SK-N-SH treated with all-trans-retinoic acid at 6 μM for 48 hours (cell line): ENCODE data around the gene NUMBL.

Experiments
- ATAC-seq: fragments of 200-7000 bp; cut with Tn5 transposase; 3 replicates; pipeline ENCODE4 v1.9.1; 2020; ENCODE audit warnings: mild to moderate bottlenecking, moderate library complexity
- ARNTL ChIP-seq: fragments of 450-650 bp; formaldehyde crosslinking; IDR thresholded peaks from 2 replicates; pipeline ENCODE4 v1.5.0; 2020; ENCODE audit warnings: low read depth, mild to moderate bottlenecking, moderate library complexity, borderline replicate concordance
- BACH2 ChIP-seq: fragments of 250-450 bp; sonication (Bioruptor Pico); IDR thresholded peaks from 2 replicates; pipeline ENCODE4 v1.9.0; 2021; ENCODE audit warnings: mild to moderate bottlenecking, borderline replicate concordance
- CSDC2 ChIP-seq: fragments of 250-450 bp; sonication (Bioruptor Pico); IDR thresholded peaks from 2 replicates; pipeline ENCODE4 v1.5.0; 2020; ENCODE audit warnings: mild to moderate bottlenecking, moderate library complexity
- ESRRG ChIP-seq: fragments of 250-450 bp; sonication (Bioruptor Pico); IDR thresholded peaks from 2 replicates; pipeline ENCODE4 v1.6.1; 2021; ENCODE audit warnings: mild to moderate bottlenecking
- GLIS3 ChIP-seq: fragments of 250-450 bp; sonication (Bioruptor Pico); IDR thresholded peaks from 2 replicates; pipeline ENCODE4 v1.5.0; 2020; ENCODE audit warnings: mild to moderate bottlenecking, moderate library complexity
- ISL1 ChIP-seq: fragments of 250-450 bp; sonication (Bioruptor Pico); IDR thresholded peaks from 2 replicates; pipeline ENCODE4 v2.1.2; 2022; ENCODE audit warnings: mild to moderate bottlenecking, moderate library complexity
- OSR1 ChIP-seq: fragments of 250-450 bp; sonication (Bioruptor Pico); IDR thresholded peaks from 2 replicates; pipeline ENCODE4 v1.8.0; 2022; ENCODE audit warnings: moderate library complexity, mild to moderate bottlenecking, inconsistent platforms
- PPARA ChIP-seq: fragments of 250-450 bp; sonication (Bioruptor Pico); IDR thresholded peaks from 2 replicates; pipeline ENCODE4 v1.5.0; 2020; ENCODE audit warnings: mild to moderate bottlenecking, borderline replicate concordance
- RARB ChIP-seq: fragments of 250-450 bp; sonication (Bioruptor Pico); IDR thresholded peaks from 2 replicates; pipeline ENCODE4 v1.8.0; 2021; ENCODE audit warnings: mild to moderate bottlenecking, moderate library complexity
- SNAI2 ChIP-seq: fragments of 250-450 bp; sonication (Bioruptor Pico); IDR thresholded peaks from 2 replicates; pipeline ENCODE4 v1.5.0; 2020; ENCODE audit warnings: mild to moderate bottlenecking, moderate library complexity
- TCF4 ChIP-seq: fragments of 250-450 bp; sonication (Bioruptor Pico); IDR thresholded peaks from 2 replicates; pipeline ENCODE4 v1.8.0; 2021; ENCODE audit warnings: mild to moderate bottlenecking, moderate library complexity, borderline replicate concordance
- TOX ChIP-seq: fragments of 250-450 bp; sonication (Bioruptor Pico); IDR thresholded peaks from 2 replicates; pipeline ENCODE4 v1.8.0; 2021; ENCODE audit warnings: mild to moderate bottlenecking, moderate library complexity, borderline replicate concordance
- ZC3H10 ChIP-seq: fragments of 250-450 bp; sonication (Bioruptor Pico); IDR thresholded peaks from 2 replicates; pipeline ENCODE4 v1.5.1; 2021; ENCODE audit warnings: mild to moderate bottlenecking, moderate library complexity
- ZFP3 ChIP-seq: fragments of 250-450 bp; sonication (Bioruptor Pico); IDR thresholded peaks from 2 replicates; pipeline ENCODE4 v1.5.0; 2020; ENCODE audit warnings: mild to moderate bottlenecking, moderate library complexity
- ZFP30 ChIP-seq: fragments of 450-650 bp; formaldehyde crosslinking; IDR thresholded peaks from 2 replicates; pipeline ENCODE4 v1.5.0; 2022; ENCODE audit warnings: mild to moderate bottlenecking, moderate library complexity
- ZNF565 ChIP-seq: fragments of 450-650 bp; formaldehyde crosslinking; conservative IDR thresholded peaks from 2 replicates; pipeline ENCODE4 v1.5.0; 2020; ENCODE audit warnings: low read depth, mild to moderate bottlenecking, moderate library complexity
- ZNF70 ChIP-seq: fragments of 450-650 bp; formaldehyde crosslinking; IDR thresholded peaks from 2 replicates; pipeline ENCODE4 v1.5.0; 2020; ENCODE audit warnings: mild to moderate bottlenecking, moderate library complexity
- ZNF8 ChIP-seq: fragments of 450-650 bp; formaldehyde crosslinking; IDR thresholded peaks from 2 replicates; pipeline ENCODE4 v1.5.0; 2020; ENCODE audit warnings: mild to moderate bottlenecking, moderate library complexity
- TF ChIP-seq, protein P1 (sequence below): fragments of 250-450 bp; sonication (Bioruptor Pico); IDR thresholded peaks from 2 replicates; pipeline ENCODE4 v1.8.0; 2020; ENCODE audit warnings: mild to moderate bottlenecking, moderate library complexity, borderline replicate concordance
- TF ChIP-seq, protein P2 (sequence below): fragments of 250-450 bp; sonication (Bioruptor Pico); IDR thresholded peaks from 2 replicates; pipeline ENCODE4 v1.5.1; 2020; ENCODE audit warnings: low read depth, mild to moderate bottlenecking, moderate library complexity
- TF ChIP-seq, protein P3 (sequence below): fragments of 250-450 bp; sonication (Bioruptor Pico); IDR thresholded peaks from 2 replicates; pipeline ENCODE4 v1.8.0; 2021; ENCODE audit warnings: low read depth, mild to moderate bottlenecking, moderate library complexity, borderline replicate concordance
- TF ChIP-seq, protein P4 (sequence below): fragments of 250-450 bp; sonication (Bioruptor Pico); IDR thresholded peaks from 2 replicates; pipeline ENCODE4 v1.5.0; 2020; ENCODE audit warnings: mild to moderate bottlenecking, moderate library complexity
- TF ChIP-seq, protein P5 (sequence below): fragments of 250-450 bp; sonication (Bioruptor Pico); IDR thresholded peaks from 2 replicates; pipeline ENCODE4 v1.5.1; 2021; ENCODE audit warnings: mild to moderate bottlenecking, moderate library complexity

NUMBL gene

DNA sequence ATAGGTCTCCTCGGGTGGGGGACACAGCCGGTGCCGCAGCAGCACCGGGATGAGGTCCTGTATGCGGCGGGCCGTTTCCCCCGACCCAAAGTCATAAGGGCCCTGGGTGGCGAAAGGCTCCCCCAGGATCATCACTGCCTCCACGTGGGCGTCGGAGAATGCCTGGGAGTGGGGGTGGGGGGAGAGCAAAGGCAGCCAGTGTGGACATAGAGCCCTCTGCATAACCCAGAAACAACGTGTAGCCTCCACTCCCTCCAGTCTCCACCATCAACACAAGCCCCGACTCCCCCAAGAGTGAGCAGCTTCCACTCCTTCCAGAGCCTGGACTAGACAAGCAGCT is 1.7 kb upstream of the NUMBL start (continued):
- no peak for TF ChIP-seq OSR1 (CRISPR knock-in tag)
- TF ChIP-seq SNAI2 (CRISPR knock-in tag), result no peak
- no peak for TF ChIP-seq RARB

DNA sequence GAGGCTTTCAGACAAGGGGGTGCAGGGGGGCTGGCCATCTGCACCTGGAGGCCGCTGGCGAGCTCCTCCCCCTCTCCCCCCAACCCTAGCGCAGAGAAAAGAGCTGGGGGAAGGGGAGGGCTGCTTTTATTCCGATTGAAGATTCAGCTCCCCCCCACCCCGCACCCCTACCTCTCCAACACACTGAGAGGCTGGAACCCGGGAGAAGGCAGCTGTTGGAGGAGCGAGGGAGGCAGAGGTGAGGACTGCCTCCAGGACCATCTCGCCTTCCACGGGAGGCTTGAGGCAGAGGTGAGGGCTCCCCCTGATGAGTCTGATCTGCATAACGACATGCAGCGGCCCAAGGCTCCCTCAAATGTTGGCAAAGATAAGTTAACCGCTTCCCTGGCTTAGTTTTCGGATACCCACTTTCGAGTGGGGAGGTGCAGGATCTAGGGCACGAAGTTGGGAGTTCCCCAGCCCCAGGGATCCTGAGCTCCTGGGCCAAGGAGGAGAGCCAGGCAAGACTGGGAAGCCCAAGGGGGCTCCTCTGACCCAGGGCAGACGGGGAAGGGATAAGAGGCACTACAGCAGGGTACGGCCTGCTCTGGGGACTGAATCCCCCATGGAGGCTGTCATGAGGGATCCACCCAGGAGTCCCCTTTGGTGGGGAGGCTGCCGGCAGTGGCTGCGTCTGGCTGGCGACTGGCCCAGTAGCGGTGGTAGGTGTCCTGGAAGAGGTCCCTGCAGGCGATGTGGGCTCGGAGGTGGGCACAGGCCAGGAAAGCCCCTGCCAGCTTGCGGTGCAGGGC is 1.2 kb upstream of the NUMBL start:
- TF ChIP-seq TOX (CRISPR knock-in tag) (no peak), ISL1 (CRISPR knock-in tag) (no peak), ZFP3 (CRISPR knock-in tag) (no peak), RARB (no peak), OSR1 (CRISPR knock-in tag) (no peak), ESRRG (CRISPR knock-in tag) (no peak), TCF4 (CRISPR knock-in tag) (no peak), CSDC2 (no peak), BACH2 (CRISPR knock-in tag) (no peak), PPARA (CRISPR knock-in tag) (no peak)
- TF ChIP-seq, protein P1, sequence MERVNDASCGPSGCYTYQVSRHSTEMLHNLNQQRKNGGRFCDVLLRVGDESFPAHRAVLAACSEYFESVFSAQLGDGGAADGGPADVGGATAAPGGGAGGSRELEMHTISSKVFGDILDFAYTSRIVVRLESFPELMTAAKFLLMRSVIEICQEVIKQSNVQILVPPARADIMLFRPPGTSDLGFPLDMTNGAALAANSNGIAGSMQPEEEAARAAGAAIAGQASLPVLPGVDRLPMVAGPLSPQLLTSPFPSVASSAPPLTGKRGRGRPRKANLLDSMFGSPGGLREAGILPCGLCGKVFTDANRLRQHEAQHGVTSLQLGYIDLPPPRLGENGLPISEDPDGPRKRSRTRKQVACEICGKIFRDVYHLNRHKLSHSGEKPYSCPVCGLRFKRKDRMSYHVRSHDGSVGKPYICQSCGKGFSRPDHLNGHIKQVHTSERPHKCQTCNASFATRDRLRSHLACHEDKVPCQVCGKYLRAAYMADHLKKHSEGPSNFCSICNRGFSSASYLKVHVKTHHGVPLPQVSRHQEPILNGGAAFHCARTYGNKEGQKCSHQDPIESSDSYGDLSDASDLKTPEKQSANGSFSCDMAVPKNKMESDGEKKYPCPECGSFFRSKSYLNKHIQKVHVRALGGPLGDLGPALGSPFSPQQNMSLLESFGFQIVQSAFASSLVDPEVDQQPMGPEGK, result no peak
- TF ChIP-seq, protein P2, sequence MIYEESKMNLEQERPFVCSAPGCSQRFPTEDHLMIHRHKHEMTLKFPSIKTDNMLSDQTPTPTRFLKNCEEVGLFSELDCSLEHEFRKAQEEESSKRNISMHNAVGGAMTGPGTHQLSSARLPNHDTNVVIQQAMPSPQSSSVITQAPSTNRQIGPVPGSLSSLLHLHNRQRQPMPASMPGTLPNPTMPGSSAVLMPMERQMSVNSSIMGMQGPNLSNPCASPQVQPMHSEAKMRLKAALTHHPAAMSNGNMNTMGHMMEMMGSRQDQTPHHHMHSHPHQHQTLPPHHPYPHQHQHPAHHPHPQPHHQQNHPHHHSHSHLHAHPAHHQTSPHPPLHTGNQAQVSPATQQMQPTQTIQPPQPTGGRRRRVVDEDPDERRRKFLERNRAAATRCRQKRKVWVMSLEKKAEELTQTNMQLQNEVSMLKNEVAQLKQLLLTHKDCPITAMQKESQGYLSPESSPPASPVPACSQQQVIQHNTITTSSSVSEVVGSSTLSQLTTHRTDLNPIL (CRISPR knock-in tag), result no peak
- TF ChIP-seq, all 23 proteins: peak for 0

DNA sequence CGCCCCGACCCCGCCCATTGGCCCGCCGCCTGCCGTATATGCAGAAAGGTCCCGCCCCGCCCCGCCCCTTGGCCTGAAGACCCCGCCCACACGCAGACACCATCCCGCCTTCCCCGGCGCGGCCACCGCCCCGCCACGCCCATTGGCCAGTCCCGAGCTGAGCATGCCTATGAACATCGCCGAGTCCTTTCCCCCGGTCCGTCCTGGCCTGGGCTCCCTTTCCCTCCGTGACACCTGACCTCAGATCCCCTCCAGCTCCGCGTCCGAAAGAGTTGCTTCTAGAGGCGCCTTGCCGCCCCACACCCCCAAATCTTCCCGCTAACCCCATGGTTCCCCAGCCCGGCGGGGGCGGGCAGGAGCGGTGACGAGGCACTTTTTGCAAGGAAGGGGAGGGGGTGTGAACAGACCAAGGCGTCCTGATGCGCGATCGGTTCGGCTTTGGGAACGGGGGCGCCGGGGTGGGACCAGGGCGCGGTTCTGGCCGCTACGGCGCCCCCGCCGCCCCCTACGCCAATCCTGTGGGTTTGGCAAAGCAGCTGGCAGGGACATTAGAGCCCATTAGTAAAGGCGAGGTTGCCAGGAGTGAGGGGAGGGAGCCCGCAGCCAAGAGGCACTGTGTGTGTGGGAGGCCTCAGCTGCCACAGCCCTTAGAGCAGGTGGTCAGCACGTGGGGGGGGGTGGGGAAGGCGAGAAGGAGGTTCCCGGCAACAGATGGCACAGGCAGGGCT is 406 bp upstream of the NUMBL start:
- TF ChIP-seq, protein P3, sequence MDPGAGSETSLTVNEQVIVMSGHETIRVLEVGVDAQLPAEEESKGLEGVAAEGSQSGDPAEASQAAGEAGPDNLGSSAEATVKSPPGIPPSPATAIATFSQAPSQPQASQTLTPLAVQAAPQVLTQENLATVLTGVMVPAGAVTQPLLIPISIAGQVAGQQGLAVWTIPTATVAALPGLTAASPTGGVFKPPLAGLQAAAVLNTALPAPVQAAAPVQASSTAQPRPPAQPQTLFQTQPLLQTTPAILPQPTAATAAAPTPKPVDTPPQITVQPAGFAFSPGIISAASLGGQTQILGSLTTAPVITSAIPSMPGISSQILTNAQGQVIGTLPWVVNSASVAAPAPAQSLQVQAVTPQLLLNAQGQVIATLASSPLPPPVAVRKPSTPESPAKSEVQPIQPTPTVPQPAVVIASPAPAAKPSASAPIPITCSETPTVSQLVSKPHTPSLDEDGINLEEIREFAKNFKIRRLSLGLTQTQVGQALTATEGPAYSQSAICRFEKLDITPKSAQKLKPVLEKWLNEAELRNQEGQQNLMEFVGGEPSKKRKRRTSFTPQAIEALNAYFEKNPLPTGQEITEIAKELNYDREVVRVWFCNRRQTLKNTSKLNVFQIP, result no peak
- TF ChIP-seq ZNF70 (CRISPR knock-in tag), result no peak
- no peak for TF ChIP-seq BACH2 (CRISPR knock-in tag)
- TF ChIP-seq CSDC2, result 0 out of 2 replicates have a peak, but pooled peaks have one; percentile 16
- no peak for TF ChIP-seq ARNTL (CRISPR knock-in tag)
- TF ChIP-seq OSR1 (CRISPR knock-in tag), result no peak
- TF ChIP-seq, protein P4, sequence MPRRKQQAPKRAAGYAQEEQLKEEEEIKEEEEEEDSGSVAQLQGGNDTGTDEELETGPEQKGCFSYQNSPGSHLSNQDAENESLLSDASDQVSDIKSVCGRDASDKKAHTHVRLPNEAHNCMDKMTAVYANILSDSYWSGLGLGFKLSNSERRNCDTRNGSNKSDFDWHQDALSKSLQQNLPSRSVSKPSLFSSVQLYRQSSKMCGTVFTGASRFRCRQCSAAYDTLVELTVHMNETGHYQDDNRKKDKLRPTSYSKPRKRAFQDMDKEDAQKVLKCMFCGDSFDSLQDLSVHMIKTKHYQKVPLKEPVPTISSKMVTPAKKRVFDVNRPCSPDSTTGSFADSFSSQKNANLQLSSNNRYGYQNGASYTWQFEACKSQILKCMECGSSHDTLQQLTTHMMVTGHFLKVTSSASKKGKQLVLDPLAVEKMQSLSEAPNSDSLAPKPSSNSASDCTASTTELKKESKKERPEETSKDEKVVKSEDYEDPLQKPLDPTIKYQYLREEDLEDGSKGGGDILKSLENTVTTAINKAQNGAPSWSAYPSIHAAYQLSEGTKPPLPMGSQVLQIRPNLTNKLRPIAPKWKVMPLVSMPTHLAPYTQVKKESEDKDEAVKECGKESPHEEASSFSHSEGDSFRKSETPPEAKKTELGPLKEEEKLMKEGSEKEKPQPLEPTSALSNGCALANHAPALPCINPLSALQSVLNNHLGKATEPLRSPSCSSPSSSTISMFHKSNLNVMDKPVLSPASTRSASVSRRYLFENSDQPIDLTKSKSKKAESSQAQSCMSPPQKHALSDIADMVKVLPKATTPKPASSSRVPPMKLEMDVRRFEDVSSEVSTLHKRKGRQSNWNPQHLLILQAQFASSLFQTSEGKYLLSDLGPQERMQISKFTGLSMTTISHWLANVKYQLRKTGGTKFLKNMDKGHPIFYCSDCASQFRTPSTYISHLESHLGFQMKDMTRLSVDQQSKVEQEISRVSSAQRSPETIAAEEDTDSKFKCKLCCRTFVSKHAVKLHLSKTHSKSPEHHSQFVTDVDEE (CRISPR knock-in tag), result no peak
- peak; percentile 55; the same call in 1 of the 2 replicates for TF ChIP-seq TCF4 (CRISPR knock-in tag)
- no peak for TF ChIP-seq ESRRG (CRISPR knock-in tag)
- TF ChIP-seq GLIS3, result no peak
- peak; percentile 38; the same call in 1 of the 2 replicates for TF ChIP-seq ISL1 (CRISPR knock-in tag)
- TF ChIP-seq ZNF8 (CRISPR knock-in tag), result no peak
- TF ChIP-seq ZNF565 (CRISPR knock-in tag), result no peak
- TF ChIP-seq ZC3H10, result no peak; the same call in 1 of the 2 replicates
- TF ChIP-seq, protein P1, result peak; percentile 86
- TF ChIP-seq, protein P5, sequence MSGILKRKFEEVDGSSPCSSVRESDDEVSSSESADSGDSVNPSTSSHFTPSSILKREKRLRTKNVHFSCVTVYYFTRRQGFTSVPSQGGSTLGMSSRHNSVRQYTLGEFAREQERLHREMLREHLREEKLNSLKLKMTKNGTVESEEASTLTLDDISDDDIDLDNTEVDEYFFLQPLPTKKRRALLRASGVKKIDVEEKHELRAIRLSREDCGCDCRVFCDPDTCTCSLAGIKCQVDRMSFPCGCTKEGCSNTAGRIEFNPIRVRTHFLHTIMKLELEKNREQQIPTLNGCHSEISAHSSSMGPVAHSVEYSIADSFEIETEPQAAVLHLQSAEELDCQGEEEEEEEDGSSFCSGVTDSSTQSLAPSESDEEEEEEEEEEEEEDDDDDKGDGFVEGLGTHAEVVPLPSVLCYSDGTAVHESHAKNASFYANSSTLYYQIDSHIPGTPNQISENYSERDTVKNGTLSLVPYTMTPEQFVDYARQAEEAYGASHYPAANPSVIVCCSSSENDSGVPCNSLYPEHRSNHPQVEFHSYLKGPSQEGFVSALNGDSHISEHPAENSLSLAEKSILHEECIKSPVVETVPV (CRISPR knock-in tag), result no peak
- TF ChIP-seq TOX (CRISPR knock-in tag), result no peak
- TF ChIP-seq ZFP30 (CRISPR knock-in tag), result no peak
- TF ChIP-seq PPARA (CRISPR knock-in tag), result no peak
- peak; percentile 91 for ATAC-seq

More for the DNA sequence above, 1.2 kb upstream of the NUMBL start:
- ATAC-seq, result no peak
